HCT116 (cell line): ENCODE data around the gene GLP2R. TPM values are rescaled to one million over a fixed set of nuclear protein-coding genes. Genes with fewer than 3 reads are reported as not detected.

Experiments used
- ATAC-seq: fragments of 200-7000 bp; cut with Tn5 transposase; 2 replicates; pipeline ENCODE4 v1.9.1; 2020; ENCODE audit warnings: mild to moderate bottlenecking, moderate library complexity
- BruUV-seq: library from RNA; stranded (reverse); fragments of 400-500 nt; replicated peaks from 2 replicates; lab custom pipeline; 2021; lab: Mats Ljungman, UMichigan
- CTCF ChIA-PET: fragments of 300-600 bp; sonication (Branson Sonifier 250); formaldehyde crosslinking; loops from one replicate; lab custom pipeline; 2021; ENCODE audit warnings: antibody characterized with exemption; lab: Charles Lee
- POLR2A ChIA-PET: fragments of 300-600, 350-600 bp; sonication (Branson Sonifier 250); formaldehyde crosslinking; loops from one replicate; lab custom pipeline; 2021; ENCODE audit warnings: antibody characterized with exemption; lab: Charles Lee
- RAD21 ChIA-PET, 2 experiments: fragments of 300-600 bp; sonication (Branson Sonifier 250); formaldehyde crosslinking; loops; one replicate each; lab custom pipeline; 2023; ENCODE audit warnings: low total read pairs in 2 of 2; ENCODE audit not compliant: uncharacterized antibody in 2 of 2, unreplicated experiment in 2 of 2, low non-redundant PET in 1 of 2; lab: Charles Lee
- DNase-seq: peaks from one replicate; pipeline ENCODE4 v3.0.0-alpha.2; 2010; ENCODE audit warnings: low read depth, low spot score
- H2AFZ ChIP-seq: fragments of 200-600 bp; shearing (Covaris generic), sonication (generic); 2 replicates; pipeline ENCODE4 v1.6.1; 2017; ENCODE audit warnings: low read depth, mixed run types, mixed read lengths, antibody characterized with exemption, low read length; ENCODE audit not compliant: poor library complexity, severe bottlenecking
- H3K27ac ChIP-seq: 2 replicates; pipeline ENCODE4 v1.5.1; 2012; ENCODE audit warnings: low read depth, low read length
- H3K27me3 ChIP-seq: fragments of 200-600 bp; sonication (generic); 2 replicates; pipeline ENCODE4 v1.6.1; 2016; ENCODE audit warnings: mixed run types, low read length, mixed read lengths; ENCODE audit not compliant: insufficient read depth
- H3K36me3 ChIP-seq, 2 experiments: fragments of 200-500 bp in 1 of 2; fragments of 200-600 bp in 1 of 2; sonication (Bioruptor generic) in 1 of 2; sonication (generic) in 1 of 2; 2 replicates each; pipeline versions ENCODE4 v1.5.1 to v1.6.1; 2014 to 2016; ENCODE audit warnings: low read length in 2 of 2, inconsistent platforms in 1 of 2, mixed read lengths in 1 of 2, mixed run types in 1 of 2; ENCODE audit not compliant: insufficient read depth in 2 of 2, control insufficient read depth in 1 of 2
- H3K4me1 ChIP-seq, 2 experiments: fragments of 200-600 bp in 1 of 2; sonication (generic) in 1 of 2; 2 replicates each; pipeline versions ENCODE4 v1.5.1 to v1.6.1; 2012 to 2017; ENCODE audit warnings: low read length in 2 of 2, inconsistent platforms in 1 of 2, mild to moderate bottlenecking in 1 of 2, mixed read lengths in 1 of 2, mixed run types in 1 of 2, moderate library complexity in 1 of 2; ENCODE audit not compliant: insufficient read depth in 2 of 2, control insufficient read depth in 1 of 2
- H3K4me2 ChIP-seq: fragments of 200-600 bp; sonication (generic); 2 replicates; pipeline ENCODE4 v1.6.1; 2017; ENCODE audit warnings: mixed run types, low read length, mixed read lengths
- H3K4me3 ChIP-seq, 2 experiments: fragments of 200-600 bp in 1 of 2; sonication (generic) in 1 of 2; replicated peaks in 1 of 2; 2 replicates each; pipeline ENCODE4 v1.5.1; 2011 to 2016; ENCODE audit warnings: low read length in 2 of 2, control low read depth in 1 of 2, low read depth in 1 of 2, mild to moderate bottlenecking in 1 of 2, mixed read lengths in 1 of 2, mixed run types in 1 of 2
- H3K79me2 ChIP-seq: fragments of 200-600 bp; sonication (generic); 2 replicates; pipeline ENCODE4 v1.6.1; 2017; ENCODE audit warnings: mild to moderate bottlenecking, mixed run types, low read length, moderate library complexity, mixed read lengths; ENCODE audit not compliant: insufficient read depth
- H3K9ac ChIP-seq: fragments of 200-600 bp; sonication (generic); 2 replicates; pipeline ENCODE4 v1.6.1; 2016; ENCODE audit warnings: low read length, mixed read lengths
- H3K9me2 ChIP-seq: fragments of 200-600 bp; sonication (generic), shearing (Covaris generic); 2 replicates; pipeline ENCODE4 v1.6.1; 2017; ENCODE audit warnings: mixed run types, mild to moderate bottlenecking, moderate library complexity; ENCODE audit not compliant: insufficient read depth
- H3K9me3 ChIP-seq, 2 experiments: fragments of 200-500 bp in 1 of 2; fragments of 200-600 bp in 1 of 2; sonication (Bioruptor generic) in 1 of 2; sonication (generic) in 1 of 2; 2 replicates each; pipeline ENCODE4 v1.6.1; 2014 to 2017; ENCODE audit warnings: low read length in 2 of 2, mixed read lengths in 2 of 2, inconsistent platforms in 1 of 2, low read depth in 1 of 2, mild to moderate bottlenecking in 1 of 2, mixed run types in 1 of 2, moderate library complexity in 1 of 2; ENCODE audit not compliant: control insufficient read depth in 1 of 2, insufficient read depth in 1 of 2
- H4K20me1 ChIP-seq: fragments of 200-600 bp; sonication (generic), shearing (Covaris generic); 2 replicates; pipeline ENCODE4 v1.6.1; 2017; ENCODE audit warnings: mixed run types, mild to moderate bottlenecking, moderate library complexity; ENCODE audit not compliant: insufficient read depth
- CEBPB ChIP-seq: IDR thresholded peaks from 2 replicates; pipeline ENCODE4 v1.6.1; 2012; ENCODE audit warnings: low read depth
- CTCF ChIP-seq, 3 experiments: fragments of 200-600 bp in 1 of 3; sonication (generic) in 1 of 3; IDR thresholded peaks in 2 of 3; conservative IDR thresholded peaks in 1 of 3; 2 replicates each; pipeline ENCODE4 v1.5.1; 2012 to 2017; ENCODE audit warnings: low read depth in 2 of 3, low read length in 2 of 3, antibody characterized with exemption in 1 of 3, borderline replicate concordance in 1 of 3, control low read depth in 1 of 3, mild to moderate bottlenecking in 1 of 3, mixed read lengths in 1 of 3, mixed run types in 1 of 3, moderate library complexity in 1 of 3; ENCODE audit not compliant: insufficient read depth in 1 of 3
- ELF1 ChIP-seq: IDR thresholded peaks from 2 replicates; pipeline ENCODE4 v1.6.1; 2012; ENCODE audit warnings: low read depth, borderline replicate concordance
- EZH2phosphoT487 ChIP-seq: fragments of 200-600 bp; IDR thresholded peaks from 2 replicates; pipeline ENCODE4 v1.6.1; 2018; ENCODE audit warnings: antibody characterized with exemption, borderline replicate concordance
- FOSL1 ChIP-seq: IDR thresholded peaks from 2 replicates; pipeline ENCODE4 v1.6.1; 2012; ENCODE audit warnings: low read depth
- JUND ChIP-seq: IDR thresholded peaks from 2 replicates; pipeline ENCODE4 v1.6.1; 2012
- MAX ChIP-seq: IDR thresholded peaks from 2 replicates; pipeline ENCODE4 v1.6.1; 2012
- POLR2AphosphoS5 ChIP-seq: IDR thresholded peaks from 2 replicates; pipeline ENCODE4 v1.6.1; 2011; ENCODE audit warnings: mild to moderate bottlenecking, low read depth, low read length, moderate library complexity
- SIN3A ChIP-seq: IDR thresholded peaks from 2 replicates; pipeline ENCODE4 v1.6.1; 2012; ENCODE audit warnings: low read depth
- TCF7L2 ChIP-seq: IDR thresholded peaks from 2 replicates; pipeline ENCODE4 v1.7.0; 2011; ENCODE audit warnings: borderline replicate concordance, inconsistent platforms; ENCODE audit not compliant: insufficient read depth, insufficient read length; ENCODE audit errors: extremely low read depth
- YY1 ChIP-seq: IDR thresholded peaks from 2 replicates; pipeline ENCODE4 v1.6.1; 2011; ENCODE audit warnings: low read length, low read depth, moderate library complexity, mild to moderate bottlenecking; ENCODE audit not compliant: insufficient replicate concordance; ENCODE audit errors: extremely low read depth
- ZFX ChIP-seq: fragments of 450-650 bp; IDR thresholded peaks from 2 replicates; pipeline ENCODE4 v1.6.1; 2017
- intact Hi-C: fragments of 100-400 bp; cut with micrococcal nuclease; formaldehyde crosslinking; loops from 2 replicates; pipeline ENCODE4 v1.10.0; 2022
- total RNA-seq: library from RNA; stranded (reverse); gene quantifications from one replicate; pipeline ENCODE4 v1.2.1, GENCODE V29; 2021; ENCODE audit not compliant: unreplicated experiment

The GLP2R gene
- total RNA-seq, 1 experiment from 2014 or later, result not detected

- RAD21 ChIA-PET, result no interaction called here
- CTCF ChIA-PET, result interaction anchor here (1.3 kb wide), 1 partner anchor 34 kb away, joined by 3 read pairs; no protein-coding TSS in a partner anchor
- BruUV-seq, result no TSS peak
- POLR2A ChIA-PET, result no interaction called here
- H4K20me1 ChIP-seq, result no peaks in the 10 kb centered on the region
- H3K79me2 ChIP-seq, result no peaks in the 10 kb centered on the region
- H3K27me3 ChIP-seq, result no peaks in the 10 kb centered on the region
- peak overlapping the region; percentile 100 for H2AFZ ChIP-seq
- no peaks in the 10 kb centered on the region for H3K36me3 ChIP-seq
- intact Hi-C loops, result no loop called here
- peak overlapping the region; percentile 44 for H3K9ac ChIP-seq
- H3K4me3 ChIP-seq, result peak overlapping the region; percentile 4 to 46
- no peak for TF ChIP-seq TCF7L2
- no peak for TF ChIP-seq CEBPB
- no peak for TF ChIP-seq POLR2AphosphoS5
- TF ChIP-seq FOSL1, result no peak
- TF ChIP-seq JUND, result no peak
- no peak for TF ChIP-seq EZH2phosphoT487
- no peak for TF ChIP-seq MAX
- no peak for TF ChIP-seq ELF1
- TF ChIP-seq ZFX, result no peak
- no peak for TF ChIP-seq SIN3A
- no peak for TF ChIP-seq YY1
- no peak for TF ChIP-seq CTCF (IDR thresholded peaks at IDR 0.05 in 2 of 3, conservative IDR thresholded peaks at IDR 0.05 in 1 of 3; ENCODE audit: borderline replicate concordance in 1 of 3, insufficient read depth in 1 of 3, low read depth in 2 of 3, low read length in 2 of 3)
- no peaks in the 10 kb centered on the region for H3K9me2 ChIP-seq
- peak overlapping the region; percentile 78 for H3K4me2 ChIP-seq
- no peak for DNase-seq
- peak; percentile 73 for ATAC-seq
- no peaks in the 10 kb centered on the region for H3K9me3 ChIP-seq
- peaks cover 12 to 16% of the 10 kb centered on the region in 2 experiments; a peak in 3 of 4 replicates for H3K4me1 ChIP-seq
- peak overlapping the region; percentile 16; the same call in 1 of the 2 replicates for H3K27ac ChIP-seq
These were observed 23.0 kb upstream of the GLP2R start for GRCh38 chr17:9802697-9803096.
